Measurements from ENCODE around the gene SLC25A42.

SLC25A42 gene

GRCh38 chr19:19034204-19034624 lies 29.6 kb upstream of the SLC25A42 start:
- in situ Hi-C loops (cut with HindIII; ENCODE audit: low pct_unique_long_range_greater_than_20kb, low sequenced_read_pairs) = no loop called here

GRCh38 chr19:19039901-19040300 lies 23.9 kb upstream of the SLC25A42 start:
- in situ Hi-C loops (cut with HindIII; ENCODE audit: low pct_unique_long_range_greater_than_20kb, low sequenced_read_pairs) = no loop called here
- no peak for TF ChIP-seq JUND (IDR thresholded peaks at IDR 0.05; ENCODE audit: low read depth)
- DNase-seq (ENCODE audit: low read depth in 1 of 2, low spot score in 1 of 2) = no peak

More at GRCh38 chr19:19034204-19034624, 29.6 kb upstream of the SLC25A42 start:
- DNase-seq (ENCODE audit: low read depth in 1 of 2, low spot score in 1 of 2) = peak; percentile 77 to 87
- TF ChIP-seq JUND (IDR thresholded peaks at IDR 0.05; ENCODE audit: low read depth) = no peak

GRCh38 chr19:19040417-19040816 lies 23.4 kb upstream of the SLC25A42 start:
- no peak for TF ChIP-seq JUND (IDR thresholded peaks at IDR 0.05; ENCODE audit: low read depth)
- in situ Hi-C loops (cut with HindIII; ENCODE audit: low pct_unique_long_range_greater_than_20kb, low sequenced_read_pairs) = no loop called here
- DNase-seq (ENCODE audit: low read depth in 1 of 2, low spot score in 1 of 2) = peak in 1 of 2 experiments; percentile 74

GRCh38 chr19:19042732-19043280 lies 21.0 kb upstream of the SLC25A42 start:
- no peak for TF ChIP-seq JUND (IDR thresholded peaks at IDR 0.05; ENCODE audit: low read depth)
- in situ Hi-C loops (cut with HindIII; ENCODE audit: low pct_unique_long_range_greater_than_20kb, low sequenced_read_pairs) = no loop called here
- no peak for DNase-seq (ENCODE audit: low read depth in 1 of 2, low spot score in 1 of 2)

GRCh38 chr19:19043481-19043880 lies 20.3 kb upstream of the SLC25A42 start:
- no peak for DNase-seq (ENCODE audit: low read depth in 1 of 2, low spot score in 1 of 2)
- TF ChIP-seq JUND (IDR thresholded peaks at IDR 0.05; ENCODE audit: low read depth) = no peak
- in situ Hi-C loops (cut with HindIII; ENCODE audit: low pct_unique_long_range_greater_than_20kb, low sequenced_read_pairs) = no loop called here

GRCh38 chr19:19043881-19044280 lies 19.9 kb upstream of the SLC25A42 start:
- DNase-seq (ENCODE audit: low read depth in 1 of 2, low spot score in 1 of 2) = no peak
- TF ChIP-seq JUND (IDR thresholded peaks at IDR 0.05; ENCODE audit: low read depth) = no peak
- in situ Hi-C loops (cut with HindIII; ENCODE audit: low pct_unique_long_range_greater_than_20kb, low sequenced_read_pairs) = no loop called here

GRCh38 chr19:19049406-19049805 lies 14.4 kb upstream of the SLC25A42 start:
- TF ChIP-seq JUND (IDR thresholded peaks at IDR 0.05; ENCODE audit: low read depth) = no peak
- DNase-seq (ENCODE audit: low read depth in 1 of 2, low spot score in 1 of 2) = no peak
- in situ Hi-C loops (cut with HindIII; ENCODE audit: low pct_unique_long_range_greater_than_20kb, low sequenced_read_pairs) = no loop called here

GRCh38 chr19:19050104-19050503 lies 13.7 kb upstream of the SLC25A42 start:
- no peak for DNase-seq (ENCODE audit: low read depth in 1 of 2, low spot score in 1 of 2)
- in situ Hi-C loops (cut with HindIII; ENCODE audit: low pct_unique_long_range_greater_than_20kb, low sequenced_read_pairs) = no loop called here
- no peak for TF ChIP-seq JUND (IDR thresholded peaks at IDR 0.05; ENCODE audit: low read depth)

GRCh38 chr19:19050731-19051130 lies 13.1 kb upstream of the SLC25A42 start:
- no peak for TF ChIP-seq JUND (IDR thresholded peaks at IDR 0.05; ENCODE audit: low read depth)
- in situ Hi-C loops (cut with HindIII; ENCODE audit: low pct_unique_long_range_greater_than_20kb, low sequenced_read_pairs) = no loop called here
- no peak for DNase-seq (ENCODE audit: low read depth in 1 of 2, low spot score in 1 of 2)

- no peak for DNase-seq (ENCODE audit: low read depth in 1 of 2, low spot score in 1 of 2)
- in situ Hi-C loops (cut with HindIII; ENCODE audit: low pct_unique_long_range_greater_than_20kb, low sequenced_read_pairs) = no loop called here
Measured at GRCh38 chr19:19051478-19052213, 12.1 kb upstream of the SLC25A42 start.

GRCh38 chr19:19052921-19053320 lies 10.9 kb upstream of the SLC25A42 start:
- no peak for TF ChIP-seq JUND (IDR thresholded peaks at IDR 0.05; ENCODE audit: low read depth)
- no peak for DNase-seq (ENCODE audit: low read depth in 1 of 2, low spot score in 1 of 2)
- in situ Hi-C loops (cut with HindIII; ENCODE audit: low pct_unique_long_range_greater_than_20kb, low sequenced_read_pairs) = no loop called here

More at GRCh38 chr19:19051478-19052213, 12.1 kb upstream of the SLC25A42 start:
- no peak for TF ChIP-seq JUND (IDR thresholded peaks at IDR 0.05; ENCODE audit: low read depth)

GRCh38 chr19:19053508-19054314 lies 10.1 kb upstream of the SLC25A42 start:
- DNase-seq (ENCODE audit: low read depth in 1 of 2, low spot score in 1 of 2) = peak in 1 of 2 experiments; percentile 34
- no peak for TF ChIP-seq JUND (IDR thresholded peaks at IDR 0.05; ENCODE audit: low read depth)
- in situ Hi-C loops (cut with HindIII; ENCODE audit: low pct_unique_long_range_greater_than_20kb, low sequenced_read_pairs) = no loop called here

All from T47D (cell line).